ENCODE results near the gene NOA1.

NOA1 gene

DNA sequence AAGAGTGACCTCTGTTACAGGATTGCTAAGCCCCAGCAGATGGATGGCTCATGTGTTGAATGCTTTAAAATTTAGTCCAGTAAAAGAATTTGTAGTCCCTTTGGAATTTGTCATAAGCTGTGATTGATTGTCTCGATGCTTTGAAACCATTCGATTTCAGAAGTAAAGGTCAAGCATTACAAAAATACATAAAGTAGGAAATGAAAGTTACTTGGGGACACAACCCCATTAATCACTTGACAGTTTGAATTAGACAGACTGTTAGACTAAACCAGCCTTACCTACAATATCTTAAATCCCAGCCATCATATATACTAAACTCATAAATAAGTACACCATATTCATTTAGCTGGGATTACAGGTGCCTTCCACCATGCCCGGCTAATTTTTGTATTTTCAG is 63.1 kb downstream of the NOA1 start:
- H3K4me3 ChIP-seq (ENCODE audit: low read depth, low read length), result no peak overlapping the region
- in situ Hi-C loops (cut with HindIII; ENCODE audit: low sequenced_read_pairs), result no loop called here
- TF ChIP-seq, protein P1, sequence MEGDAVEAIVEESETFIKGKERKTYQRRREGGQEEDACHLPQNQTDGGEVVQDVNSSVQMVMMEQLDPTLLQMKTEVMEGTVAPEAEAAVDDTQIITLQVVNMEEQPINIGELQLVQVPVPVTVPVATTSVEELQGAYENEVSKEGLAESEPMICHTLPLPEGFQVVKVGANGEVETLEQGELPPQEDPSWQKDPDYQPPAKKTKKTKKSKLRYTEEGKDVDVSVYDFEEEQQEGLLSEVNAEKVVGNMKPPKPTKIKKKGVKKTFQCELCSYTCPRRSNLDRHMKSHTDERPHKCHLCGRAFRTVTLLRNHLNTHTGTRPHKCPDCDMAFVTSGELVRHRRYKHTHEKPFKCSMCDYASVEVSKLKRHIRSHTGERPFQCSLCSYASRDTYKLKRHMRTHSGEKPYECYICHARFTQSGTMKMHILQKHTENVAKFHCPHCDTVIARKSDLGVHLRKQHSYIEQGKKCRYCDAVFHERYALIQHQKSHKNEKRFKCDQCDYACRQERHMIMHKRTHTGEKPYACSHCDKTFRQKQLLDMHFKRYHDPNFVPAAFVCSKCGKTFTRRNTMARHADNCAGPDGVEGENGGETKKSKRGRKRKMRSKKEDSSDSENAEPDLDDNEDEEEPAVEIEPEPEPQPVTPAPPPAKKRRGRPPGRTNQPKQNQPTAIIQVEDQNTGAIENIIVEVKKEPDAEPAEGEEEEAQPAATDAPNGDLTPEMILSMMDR (IDR thresholded peaks at IDR 0.05; ENCODE audit: low read depth, low read length, missing control alignments), result no peak
- no peak for DNase-seq (ENCODE audit: low read depth)

Measured in astrocyte of the cerebellum (primary cell).